ENCODE measurements around the gene IMPA2. TPM values are rescaled to one million over a fixed set of nuclear protein-coding genes. Genes with fewer than 3 reads are reported as not detected.

Gene IMPA2
- total and polyA plus RNA-seq, 10 of the 15 experiments (the other 5 are each of a cell fraction or from before 2014, with no cell fraction given) = 0.24 to 21.0 (median 11.4) TPM

DNA sequence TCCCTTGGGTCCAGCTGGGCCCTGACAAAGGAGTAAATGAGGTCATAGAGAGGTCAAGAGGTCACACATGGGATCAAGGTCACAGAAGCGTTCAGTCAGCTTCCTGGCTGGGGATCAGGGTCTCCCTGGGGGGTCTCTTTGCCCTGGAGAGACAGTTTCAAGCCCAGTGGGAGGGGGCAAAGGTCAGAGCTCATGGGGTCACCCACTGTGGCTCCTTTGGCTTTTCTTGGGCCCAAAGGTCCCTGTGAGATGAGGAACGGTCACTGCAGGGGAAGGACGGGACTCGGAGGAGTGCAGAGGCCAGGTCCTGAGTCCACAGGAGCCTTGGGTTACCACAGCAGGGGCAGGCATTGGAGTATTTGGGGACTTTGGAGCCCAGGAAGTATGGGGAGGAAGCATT is 81.7 kb downstream of the IMPA2 start (continued):
- TF ChIP-seq ASH2L (IDR thresholded peaks at IDR 0.05; ENCODE audit: borderline replicate concordance, low read depth) = no peak

DNA sequence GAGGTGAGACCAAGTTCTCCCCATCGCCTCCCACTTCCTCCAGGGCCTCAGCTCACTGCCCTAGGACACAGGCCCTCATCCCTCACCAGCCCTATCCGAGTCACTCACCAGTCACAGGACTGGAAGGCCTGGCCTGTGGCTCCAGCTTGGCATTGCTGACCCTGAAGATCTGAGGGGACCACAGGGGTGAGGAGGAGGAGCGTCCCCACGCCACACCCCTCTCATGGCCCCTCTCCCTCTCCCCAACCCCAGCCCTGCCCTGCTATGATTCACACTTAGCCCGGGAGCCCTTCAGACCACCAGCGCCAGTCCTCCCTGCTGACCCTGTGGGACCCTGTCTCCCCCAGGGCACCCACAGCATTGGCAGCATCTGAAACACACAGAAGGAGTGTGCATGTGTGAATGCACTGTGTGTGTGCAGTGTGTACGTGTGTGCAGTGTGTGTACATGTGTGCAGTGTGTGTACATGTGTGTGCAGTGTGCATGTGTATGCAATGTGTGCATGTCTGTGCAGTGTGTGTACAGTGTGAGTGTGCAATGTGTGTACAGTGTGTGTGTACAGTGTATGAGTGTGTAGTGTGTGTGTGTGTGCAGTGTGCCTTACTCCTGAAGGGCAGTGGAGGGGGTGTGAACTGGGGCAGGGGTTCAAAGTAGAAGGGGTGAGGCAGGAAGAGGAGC is 82.9 kb downstream of the IMPA2 start:
- ChIA-PET POLR2A (no interaction called here), CTCF (no interaction called here), SMC1A (ENCODE audit: uncharacterized antibody, unreplicated experiment) (no interaction called here), RAD21 (ENCODE audit: unreplicated experiment) (no interaction called here)
- Histone ChIP-seq H3K27ac (ENCODE audit: control insufficient read depth, insufficient read depth) (no peak overlapping the region), H3K9me3 (replicated peaks; ENCODE audit: control insufficient read depth, insufficient read depth, low read length) (no peaks in the 10 kb centered on the region), H3K4me2 (ENCODE audit: control insufficient read depth, insufficient read depth) (no peak overlapping the region), H3K9ac (ENCODE audit: control insufficient read depth, insufficient read depth, low read length) (no peak overlapping the region), H3K4me1 (ENCODE audit: control insufficient read depth, insufficient read depth, low read length) (no peaks in the 10 kb centered on the region), H3K79me2 (ENCODE audit: control insufficient read depth, insufficient read depth, low read length) (no peaks in the 10 kb centered on the region), H3K27me3 (replicated peaks in 1 of 2; ENCODE audit: control insufficient read depth in 2 of 2, insufficient read depth in 2 of 2, low read length in 1 of 2) (no peaks in the 10 kb centered on the region), H4K20me1 (ENCODE audit: control insufficient read depth, insufficient read depth) (no peaks in the 10 kb centered on the region), H2AFZ (ENCODE audit: control insufficient read depth, low read depth, low read length) (no peak overlapping the region), H3K4me3 (no peak overlapping the region), H3K36me3 (ENCODE audit: control insufficient read depth in 2 of 2, insufficient read depth in 2 of 2, low read length in 1 of 2) (no peaks in the 10 kb centered on the region)
- TF ChIP-seq ZNF24 (IDR thresholded peaks at IDR 0.05) = no peak
- no peak for TF ChIP-seq MYC (IDR thresholded peaks at IDR 0.05; ENCODE audit: insufficient read depth, insufficient read length, insufficient replicate concordance, low read length, severe bottlenecking)
- peak; percentile 36 for TF ChIP-seq NR2C2 (IDR thresholded peaks at IDR 0.05; ENCODE audit: borderline replicate concordance, control insufficient read depth, insufficient read length, low read depth)
- in situ Hi-C loops (cut with MboI) = no loop called here
- ATAC-seq (no peak), DNase-seq (ENCODE audit: low read depth, low spot score) (no peak), FAIRE-seq (no peak)
- BruUV-seq (replicated peaks) = no TSS peak
- WGBS (ENCODE audit: insufficient coverage, insufficient replicate concordance, low lambda C conversion rate, missing lambda C conversion rate) = 35% methylated on average over 5 of the region's 7 CpGs
- intact Hi-C loops (cut with micrococcal nuclease; ENCODE audit: unreplicated experiment) = no loop called here

DNA sequence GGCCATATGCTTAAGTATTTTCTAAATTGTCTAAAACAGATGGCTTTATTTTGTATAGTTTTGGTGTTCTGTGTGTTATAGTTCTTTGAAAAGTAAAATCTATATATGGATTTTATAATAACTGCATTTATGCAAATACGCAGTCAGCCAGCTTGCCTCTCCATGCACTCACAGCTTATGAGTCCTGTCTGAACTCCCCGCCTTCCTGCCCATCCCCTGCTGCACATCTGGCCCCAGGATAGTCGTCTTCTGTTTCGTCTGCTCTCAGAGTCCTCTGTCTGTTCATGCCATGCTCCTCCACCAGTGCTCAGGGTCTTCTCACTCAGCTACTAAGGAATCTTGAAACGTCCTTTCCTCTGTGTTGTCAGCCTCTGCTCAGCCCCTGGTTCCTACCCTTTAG is 84.1 kb downstream of the IMPA2 start:
- 47% methylated on average over 5 of the region's 5 CpGs for WGBS (ENCODE audit: insufficient coverage, insufficient replicate concordance, low lambda C conversion rate, missing lambda C conversion rate)
- no peak for DNase-seq (ENCODE audit: low read depth, low spot score)
- H3K36me3 ChIP-seq (ENCODE audit: control insufficient read depth in 2 of 2, insufficient read depth in 2 of 2, low read length in 1 of 2) = no peaks in the 10 kb centered on the region
- H3K9me3 ChIP-seq (replicated peaks; ENCODE audit: control insufficient read depth, insufficient read depth, low read length) = no peaks in the 10 kb centered on the region
- H4K20me1 ChIP-seq (ENCODE audit: control insufficient read depth, insufficient read depth) = no peaks in the 10 kb centered on the region
- H3K4me3 ChIP-seq = no peak overlapping the region
- H2AFZ ChIP-seq (ENCODE audit: control insufficient read depth, low read depth, low read length) = no peak overlapping the region
- H3K27ac ChIP-seq (ENCODE audit: control insufficient read depth, insufficient read depth) = no peak overlapping the region
- FAIRE-seq = no peak
- ChIA-PET CTCF (no interaction called here), RAD21 (ENCODE audit: unreplicated experiment) (no interaction called here), POLR2A (no interaction called here), SMC1A (ENCODE audit: uncharacterized antibody, unreplicated experiment) (no interaction called here)
- intact Hi-C loops (cut with micrococcal nuclease; ENCODE audit: unreplicated experiment) (no loop called here), in situ Hi-C loops (cut with MboI) (no loop called here)
- no peak for ATAC-seq
- H3K9ac ChIP-seq (ENCODE audit: control insufficient read depth, insufficient read depth, low read length) = no peak overlapping the region
- H3K4me2 ChIP-seq (ENCODE audit: control insufficient read depth, insufficient read depth) = no peak overlapping the region
- H3K4me1 ChIP-seq (ENCODE audit: control insufficient read depth, insufficient read depth, low read length) = no peaks in the 10 kb centered on the region
- no peaks in the 10 kb centered on the region for H3K79me2 ChIP-seq (ENCODE audit: control insufficient read depth, insufficient read depth, low read length)
- BruUV-seq (replicated peaks) = no TSS peak
- no peak for TF ChIP-seq GATAD2B (conservative IDR thresholded peaks at IDR 0.05; ENCODE audit: low read depth)
- TF ChIP-seq RFX5 (IDR thresholded peaks at IDR 0.05; ENCODE audit: low read depth, low read length) = no peak
- H3K27me3 ChIP-seq (replicated peaks in 1 of 2; ENCODE audit: control insufficient read depth in 2 of 2, insufficient read depth in 2 of 2, low read length in 1 of 2) = no peaks in the 10 kb centered on the region; a peak in 1 of 4 replicates

Data from GM12878 (cell line).